Measurements from ENCODE around the gene MPZL1.
"Not testable (repeated sequence)": the region's sequence is repeated elsewhere in the genome, so short reads cannot be mapped to it uniquely, and the experiment has no call there.

The MPZL1 gene

DNA sequence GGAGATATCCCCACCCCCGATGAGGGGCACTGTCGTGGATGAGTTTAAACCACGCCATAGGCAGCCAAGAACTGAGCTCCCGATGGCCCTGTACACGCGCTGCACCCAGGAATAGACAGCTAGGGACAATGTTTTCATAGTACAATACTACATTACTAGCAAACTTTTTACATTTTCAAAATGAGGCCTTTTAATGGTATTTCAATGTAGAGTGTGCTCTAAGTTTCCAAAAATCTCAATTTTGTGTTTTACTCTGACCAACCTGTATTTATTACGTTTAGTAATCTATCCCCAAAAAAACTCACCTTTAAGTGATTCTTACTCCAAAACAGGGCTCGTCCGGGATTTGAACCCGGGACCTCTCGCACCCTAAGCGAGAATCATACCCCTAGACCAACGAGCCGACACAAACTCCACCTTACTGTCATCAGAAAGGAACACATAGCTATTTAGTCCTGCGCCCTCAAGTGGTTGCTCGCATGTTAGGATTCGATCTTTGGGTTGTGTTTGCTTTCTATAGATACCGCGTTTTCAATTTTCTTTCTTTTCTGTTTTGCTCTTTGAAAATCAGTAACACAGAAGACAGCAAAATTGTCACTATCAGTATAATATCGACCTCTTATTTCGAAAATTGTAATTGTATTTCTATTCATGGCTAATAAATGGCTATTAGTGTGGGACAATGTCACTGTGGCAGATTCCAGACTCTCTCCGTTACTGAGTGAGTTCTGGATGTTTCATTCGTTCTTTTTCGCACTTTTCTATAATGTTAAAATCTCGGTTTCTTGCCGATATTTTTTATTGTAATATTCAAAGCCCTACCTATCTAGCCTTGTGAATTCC, 6.4 kb upstream of the MPZL1 start:
- H3K4me3 ChIP-seq (replicated peaks; ENCODE audit: low read depth, low read length) = peak overlapping the region; percentile 79
- DNase-seq (ENCODE audit: low read depth) = peak; percentile 94
- TF ChIP-seq, protein P1, sequence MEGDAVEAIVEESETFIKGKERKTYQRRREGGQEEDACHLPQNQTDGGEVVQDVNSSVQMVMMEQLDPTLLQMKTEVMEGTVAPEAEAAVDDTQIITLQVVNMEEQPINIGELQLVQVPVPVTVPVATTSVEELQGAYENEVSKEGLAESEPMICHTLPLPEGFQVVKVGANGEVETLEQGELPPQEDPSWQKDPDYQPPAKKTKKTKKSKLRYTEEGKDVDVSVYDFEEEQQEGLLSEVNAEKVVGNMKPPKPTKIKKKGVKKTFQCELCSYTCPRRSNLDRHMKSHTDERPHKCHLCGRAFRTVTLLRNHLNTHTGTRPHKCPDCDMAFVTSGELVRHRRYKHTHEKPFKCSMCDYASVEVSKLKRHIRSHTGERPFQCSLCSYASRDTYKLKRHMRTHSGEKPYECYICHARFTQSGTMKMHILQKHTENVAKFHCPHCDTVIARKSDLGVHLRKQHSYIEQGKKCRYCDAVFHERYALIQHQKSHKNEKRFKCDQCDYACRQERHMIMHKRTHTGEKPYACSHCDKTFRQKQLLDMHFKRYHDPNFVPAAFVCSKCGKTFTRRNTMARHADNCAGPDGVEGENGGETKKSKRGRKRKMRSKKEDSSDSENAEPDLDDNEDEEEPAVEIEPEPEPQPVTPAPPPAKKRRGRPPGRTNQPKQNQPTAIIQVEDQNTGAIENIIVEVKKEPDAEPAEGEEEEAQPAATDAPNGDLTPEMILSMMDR (IDR thresholded peaks at IDR 0.05; ENCODE audit: low read length, missing control alignments) = peak; percentile 88

DNA sequence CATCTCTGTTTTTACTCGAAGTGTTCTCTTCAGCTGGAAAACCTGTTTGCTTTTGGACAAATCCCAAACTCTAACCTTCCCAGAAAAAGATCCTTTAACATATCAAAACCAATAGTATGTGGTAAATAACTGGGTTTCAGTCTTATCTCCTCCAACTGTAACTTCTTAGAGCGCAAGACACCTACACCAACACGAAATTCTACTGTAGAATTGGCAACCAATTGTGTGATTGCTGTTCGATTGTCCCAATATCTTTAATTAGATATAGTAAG, 5.8 kb upstream of the MPZL1 start:
- no peak for DNase-seq (ENCODE audit: low read depth)
- TF ChIP-seq, protein P1 (IDR thresholded peaks at IDR 0.05; ENCODE audit: low read length, missing control alignments) = no peak
- H3K4me3 ChIP-seq (replicated peaks; ENCODE audit: low read depth, low read length) = peak overlapping the region; percentile 79

DNA sequence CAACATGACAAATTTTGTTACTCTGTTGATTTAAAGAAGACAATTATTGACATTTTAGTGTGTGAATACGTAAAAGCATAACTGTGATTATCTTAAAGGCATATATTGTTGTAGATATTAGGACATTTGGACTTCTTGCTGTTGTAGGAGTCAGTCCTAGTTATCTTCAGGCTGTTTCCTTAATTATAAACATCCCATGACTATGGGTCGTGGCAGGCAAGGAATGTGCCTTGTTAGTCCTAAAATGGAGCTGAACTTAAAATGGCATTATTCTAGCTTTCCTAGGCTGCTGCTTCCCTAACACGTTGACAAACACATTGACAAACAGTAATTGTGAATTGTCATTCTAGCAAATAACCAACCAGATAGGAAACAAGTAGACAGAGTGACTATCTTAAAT, 4.4 kb upstream of the MPZL1 start:
- TF ChIP-seq, protein P1 (IDR thresholded peaks at IDR 0.05; ENCODE audit: low read length, missing control alignments) = no peak
- no peak overlapping the region for H3K4me3 ChIP-seq (replicated peaks; ENCODE audit: low read depth, low read length)
- DNase-seq (ENCODE audit: low read depth) = peak; percentile 11

DNA sequence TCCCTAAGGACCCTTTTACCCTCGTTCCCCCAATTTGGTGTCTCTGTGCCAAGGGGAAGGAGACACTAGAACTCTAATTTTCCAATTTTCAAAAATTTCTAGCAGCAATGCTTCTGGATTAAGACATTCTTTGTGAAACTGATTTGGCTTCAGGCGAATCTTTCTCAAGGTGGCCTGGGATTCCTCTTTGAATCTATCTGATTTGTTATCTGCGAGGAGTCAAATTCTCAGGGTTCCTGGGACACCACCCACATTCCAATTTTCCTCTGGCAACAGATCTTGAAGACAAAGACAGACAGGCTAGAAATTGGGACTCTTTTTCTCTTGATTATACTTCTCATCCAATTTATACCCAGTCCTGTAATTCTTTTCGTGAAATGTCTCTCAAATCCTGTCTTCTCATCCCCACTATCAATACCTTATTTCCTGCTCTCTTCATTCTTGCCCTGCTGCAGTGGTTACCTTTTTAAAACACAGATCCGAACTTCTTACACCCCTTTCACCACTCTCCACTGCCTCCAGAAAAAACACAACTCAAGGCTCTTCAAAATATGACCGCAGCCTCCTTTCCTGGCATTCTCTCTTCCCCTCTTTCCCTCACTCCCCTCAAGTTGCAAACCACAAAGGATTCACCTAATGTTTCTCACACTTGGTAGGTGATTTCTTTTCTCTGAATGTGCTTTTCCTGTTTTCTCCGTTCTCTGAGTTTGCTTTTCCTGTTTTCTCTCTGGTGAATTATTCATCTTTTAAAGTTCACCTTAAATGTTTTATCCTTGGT, 2.7 kb upstream of the MPZL1 start:
- TF ChIP-seq, protein P1 (IDR thresholded peaks at IDR 0.05; ENCODE audit: low read length, missing control alignments) = no peak
- no peak for DNase-seq (ENCODE audit: low read depth)
- no peak overlapping the region for H3K4me3 ChIP-seq (replicated peaks; ENCODE audit: low read depth, low read length)

DNA sequence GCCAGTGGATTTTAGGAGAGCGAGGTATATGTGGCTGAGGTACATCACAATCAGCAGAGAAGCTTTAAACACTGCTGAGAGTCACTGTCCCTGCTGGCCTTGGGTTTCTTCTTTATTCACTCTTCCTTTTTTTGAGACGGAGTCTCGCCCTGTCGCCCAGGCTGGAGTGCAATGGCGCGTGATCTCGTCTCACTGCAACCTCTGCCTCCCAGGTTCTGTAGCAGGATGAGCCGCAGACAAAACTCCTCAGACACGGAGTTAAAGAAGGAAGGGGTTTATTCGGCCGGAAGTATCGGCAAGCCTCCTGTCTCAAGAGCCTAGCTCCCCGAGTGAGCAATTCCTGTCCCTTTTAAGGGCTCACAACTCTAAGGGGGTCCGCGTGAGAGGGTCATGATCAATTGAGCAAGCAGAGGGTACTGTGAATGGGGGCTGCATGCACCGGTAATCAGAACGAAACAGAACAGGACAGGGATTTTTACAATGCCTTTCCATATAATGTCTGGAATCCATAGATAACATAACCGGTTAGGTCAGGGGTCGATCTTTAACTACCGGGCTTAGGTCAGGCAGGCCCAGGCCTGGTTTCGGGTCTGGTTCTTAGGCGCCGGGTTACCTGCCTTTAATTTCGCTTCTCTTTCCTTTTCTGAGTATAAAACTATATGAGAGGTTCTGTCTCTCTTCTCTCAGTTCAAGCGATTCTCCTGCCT, 1.9 kb upstream of the MPZL1 start:
- H3K4me3 ChIP-seq (replicated peaks; ENCODE audit: low read depth, low read length); DNase-seq (ENCODE audit: low read depth): not testable (repeated sequence)

DNA sequence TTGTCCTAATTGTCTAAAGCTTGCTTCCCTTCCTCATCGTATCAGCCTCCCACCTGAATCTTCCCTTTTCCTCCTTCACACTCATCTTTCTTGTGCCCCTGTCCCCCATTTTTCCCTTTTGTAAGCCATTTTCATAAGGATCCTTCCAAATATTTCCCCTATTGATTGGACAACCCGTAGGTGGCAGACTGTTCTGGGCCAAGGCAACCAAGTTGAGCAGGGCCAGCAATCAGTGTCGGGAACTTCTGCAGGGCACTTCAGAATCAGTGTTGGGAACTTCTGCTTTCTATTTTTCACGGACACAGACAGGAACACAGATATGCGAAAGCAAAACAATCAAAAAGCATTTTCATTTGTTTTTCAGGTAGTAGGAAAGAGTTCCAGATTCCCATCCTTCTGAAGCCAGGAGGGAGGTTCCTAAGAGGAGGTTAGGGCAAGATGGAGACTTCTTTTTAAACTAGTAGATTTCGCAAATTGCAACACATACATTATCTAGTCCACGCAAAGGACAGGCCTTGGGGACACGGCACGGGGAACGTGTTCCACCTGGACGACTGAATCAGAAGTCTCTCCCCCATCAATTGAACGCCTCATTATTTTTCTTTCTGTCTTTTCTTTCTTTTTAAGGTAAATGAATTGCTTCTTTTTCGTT, 691 bp upstream of the MPZL1 start:
- TF ChIP-seq, protein P1 (IDR thresholded peaks at IDR 0.05; ENCODE audit: low read length, missing control alignments) = peak; percentile 56
- DNase-seq (ENCODE audit: low read depth) = peak; percentile 63
- H3K4me3 ChIP-seq (replicated peaks; ENCODE audit: low read depth, low read length) = peak overlapping the region; percentile 66

Data from fibroblast of pulmonary artery (primary cell).